ENCODE measurements around the gene MLKL.
A peak's percentile ranks its signal among the peaks of the same experiment; 100 is the strongest.

Gene MLKL

GRCh38 chr16:74651841-74652240 lies 48.8 kb downstream of the MLKL start:
- Histone ChIP-seq H3K27ac (ENCODE audit: low read depth, low read length) (no peak overlapping the region), H2AFZ (ENCODE audit: low read length, unreplicated experiment) (no peak overlapping the region), H3K4me1 (ENCODE audit: control insufficient read depth, insufficient read depth, low read length, unreplicated experiment) (peaks cover 19% of the 10 kb centered on the region), H3K36me3 (ENCODE audit: insufficient read depth, low read length) (peaks cover 15% of the 10 kb centered on the region; the same call in 1 of the 2 replicates), H3K79me2 (ENCODE audit: control insufficient read depth, insufficient read depth, low read length, unreplicated experiment) (peaks cover 61% of the 10 kb centered on the region), H3K27me3 (ENCODE audit: insufficient read depth, low read length) (no peaks in the 10 kb centered on the region), H3K4me3 (ENCODE audit: low read depth, low read length) (no peak overlapping the region)

- no peak overlapping the region for H3K27ac ChIP-seq (ENCODE audit: low read depth, low read length)
- H3K4me3 ChIP-seq (ENCODE audit: low read depth, low read length), result no peak overlapping the region
- H3K27me3 ChIP-seq (ENCODE audit: insufficient read depth, low read length), result no peaks in the 10 kb centered on the region
- H3K4me1 ChIP-seq (ENCODE audit: control insufficient read depth, insufficient read depth, low read length, unreplicated experiment), result peaks cover 19% of the 10 kb centered on the region
- peaks cover 60% of the 10 kb centered on the region for H3K79me2 ChIP-seq (ENCODE audit: control insufficient read depth, insufficient read depth, low read length, unreplicated experiment)
- peaks cover 15% of the 10 kb centered on the region; the same call in 1 of the 2 replicates for H3K36me3 ChIP-seq (ENCODE audit: insufficient read depth, low read length)
- no peak overlapping the region for H2AFZ ChIP-seq (ENCODE audit: low read length, unreplicated experiment)
These were observed 49.6 kb downstream of the MLKL start for GRCh38 chr16:74650966-74651567.

- Histone ChIP-seq H3K36me3 (ENCODE audit: insufficient read depth, low read length) (peaks cover 19% of the 10 kb centered on the region; the same call in 1 of the 2 replicates), H3K79me2 (ENCODE audit: control insufficient read depth, insufficient read depth, low read length, unreplicated experiment) (peaks cover 62% of the 10 kb centered on the region), H3K4me1 (ENCODE audit: control insufficient read depth, insufficient read depth, low read length, unreplicated experiment) (peaks cover 21% of the 10 kb centered on the region), H3K4me3 (ENCODE audit: low read depth, low read length) (no peak overlapping the region), H2AFZ (ENCODE audit: low read length, unreplicated experiment) (no peak overlapping the region), H3K27ac (ENCODE audit: low read depth, low read length) (no peak overlapping the region), H3K27me3 (ENCODE audit: insufficient read depth, low read length) (no peaks in the 10 kb centered on the region)
These were observed 50.7 kb downstream of the MLKL start for GRCh38 chr16:74649839-74650504.

GRCh38 chr16:74641969-74642368 lies 58.7 kb downstream of the MLKL start:
- Histone ChIP-seq H3K79me2 (ENCODE audit: control insufficient read depth, insufficient read depth, low read length, unreplicated experiment) (peaks cover 22% of the 10 kb centered on the region), H3K4me3 (ENCODE audit: low read depth, low read length) (no peak overlapping the region), H3K36me3 (ENCODE audit: insufficient read depth, low read length) (peaks cover 29% of the 10 kb centered on the region), H3K27me3 (ENCODE audit: insufficient read depth, low read length) (no peaks in the 10 kb centered on the region), H3K27ac (ENCODE audit: low read depth, low read length) (no peak overlapping the region), H2AFZ (ENCODE audit: low read length, unreplicated experiment) (no peak overlapping the region), H3K4me1 (ENCODE audit: control insufficient read depth, insufficient read depth, low read length, unreplicated experiment) (peaks cover 13% of the 10 kb centered on the region)

- H3K36me3 ChIP-seq (ENCODE audit: insufficient read depth, low read length), result peaks cover 20% of the 10 kb centered on the region
These were observed 62.8 kb downstream of the MLKL start for GRCh38 chr16:74637742-74638453.

GRCh38 chr16:74635303-74635702 lies 65.4 kb downstream of the MLKL start:
- Histone ChIP-seq H3K27ac (ENCODE audit: low read depth, low read length) (no peak overlapping the region), H3K79me2 (ENCODE audit: control insufficient read depth, insufficient read depth, low read length, unreplicated experiment) (no peaks in the 10 kb centered on the region), H3K4me1 (ENCODE audit: control insufficient read depth, insufficient read depth, low read length, unreplicated experiment) (no peaks in the 10 kb centered on the region), H3K36me3 (ENCODE audit: insufficient read depth, low read length) (peaks cover 31% of the 10 kb centered on the region), H3K27me3 (ENCODE audit: insufficient read depth, low read length) (no peaks in the 10 kb centered on the region), H2AFZ (ENCODE audit: low read length, unreplicated experiment) (no peak overlapping the region), H3K4me3 (ENCODE audit: low read depth, low read length) (no peak overlapping the region)

More at GRCh38 chr16:74637742-74638453, 62.8 kb downstream of the MLKL start:
- H3K79me2 ChIP-seq (ENCODE audit: control insufficient read depth, insufficient read depth, low read length, unreplicated experiment), result no peaks in the 10 kb centered on the region
- no peak overlapping the region for H3K4me3 ChIP-seq (ENCODE audit: low read depth, low read length)
- H2AFZ ChIP-seq (ENCODE audit: low read length, unreplicated experiment), result no peak overlapping the region
- no peaks in the 10 kb centered on the region for H3K4me1 ChIP-seq (ENCODE audit: control insufficient read depth, insufficient read depth, low read length, unreplicated experiment)
- H3K27ac ChIP-seq (ENCODE audit: low read depth, low read length), result no peak overlapping the region
- no peaks in the 10 kb centered on the region for H3K27me3 ChIP-seq (ENCODE audit: insufficient read depth, low read length)

GRCh38 chr16:74633686-74634085 lies 67.0 kb downstream of the MLKL start:
- Histone ChIP-seq H3K36me3 (ENCODE audit: insufficient read depth, low read length) (peaks cover 36% of the 10 kb centered on the region), H3K27ac (ENCODE audit: low read depth, low read length) (no peak overlapping the region), H3K4me1 (ENCODE audit: control insufficient read depth, insufficient read depth, low read length, unreplicated experiment) (peaks cover 5% of the 10 kb centered on the region), H2AFZ (ENCODE audit: low read length, unreplicated experiment) (no peak overlapping the region), H3K79me2 (ENCODE audit: control insufficient read depth, insufficient read depth, low read length, unreplicated experiment) (no peaks in the 10 kb centered on the region), H3K27me3 (ENCODE audit: insufficient read depth, low read length) (no peaks in the 10 kb centered on the region), H3K4me3 (ENCODE audit: low read depth, low read length) (no peak overlapping the region)

- H3K36me3 ChIP-seq (ENCODE audit: insufficient read depth, low read length), result peaks cover 43% of the 10 kb centered on the region
- peaks cover 29% of the 10 kb centered on the region for H3K4me1 ChIP-seq (ENCODE audit: control insufficient read depth, insufficient read depth, low read length, unreplicated experiment)
- H3K4me3 ChIP-seq (ENCODE audit: low read depth, low read length), result no peak overlapping the region
- H3K79me2 ChIP-seq (ENCODE audit: control insufficient read depth, insufficient read depth, low read length, unreplicated experiment), result peaks cover 4% of the 10 kb centered on the region
- H3K27me3 ChIP-seq (ENCODE audit: insufficient read depth, low read length), result no peaks in the 10 kb centered on the region
- H2AFZ ChIP-seq (ENCODE audit: low read length, unreplicated experiment), result no peak overlapping the region
- peak overlapping the region; percentile 50 for H3K27ac ChIP-seq (ENCODE audit: low read depth, low read length)
These were observed 73.0 kb downstream of the MLKL start for GRCh38 chr16:74627506-74628220.

- Histone ChIP-seq H3K27me3 (ENCODE audit: insufficient read depth, low read length) (no peaks in the 10 kb centered on the region), H3K36me3 (ENCODE audit: insufficient read depth, low read length) (peaks cover 45% of the 10 kb centered on the region), H3K27ac (ENCODE audit: low read depth, low read length) (peak overlapping the region; percentile 50; the same call in 1 of the 2 replicates), H2AFZ (ENCODE audit: low read length, unreplicated experiment) (no peak overlapping the region), H3K4me1 (ENCODE audit: control insufficient read depth, insufficient read depth, low read length, unreplicated experiment) (peaks cover 29% of the 10 kb centered on the region), H3K4me3 (ENCODE audit: low read depth, low read length) (no peak overlapping the region), H3K79me2 (ENCODE audit: control insufficient read depth, insufficient read depth, low read length, unreplicated experiment) (peaks cover 4% of the 10 kb centered on the region)
These were observed 73.8 kb downstream of the MLKL start for GRCh38 chr16:74626741-74627416.
